SU-DHL-6 (cell line): ENCODE data around the gene RBM43.
A peak's percentile ranks its signal among the peaks of the same experiment; 100 is the strongest.

Experiments
- H2AFZ ChIP-seq: fragments of 200-600 bp; sonication (generic); 2 replicates; pipeline ENCODE4 v1.6.1; 2014; ENCODE audit warnings: low read depth, mild to moderate bottlenecking, moderate library complexity, mixed read lengths, antibody characterized with exemption, low read length; ENCODE audit not compliant: severe bottlenecking
- H3F3A ChIP-seq: fragments of 200-600 bp; shearing (Covaris generic); 2 replicates; pipeline ENCODE4 v1.6.0; 2016; ENCODE audit warnings: antibody characterized with exemption, mild to moderate bottlenecking; ENCODE audit not compliant: insufficient read depth
- H3K27ac ChIP-seq: fragments of 200-600 bp; sonication (generic); 2 replicates; pipeline ENCODE4 v1.5.1; 2016; ENCODE audit warnings: low read depth, mild to moderate bottlenecking, low read length, moderate library complexity, mixed read lengths
- H3K27me3 ChIP-seq: fragments of 200-600 bp; sonication (generic), shearing (Covaris generic); 2 replicates; pipeline ENCODE4 v1.6.0; 2014; ENCODE audit warnings: mild to moderate bottlenecking, low read length
- H3K36me3 ChIP-seq: fragments of 200-600 bp; sonication (generic); 2 replicates; pipeline ENCODE4 v1.6.1; 2014; ENCODE audit warnings: mild to moderate bottlenecking, low read length, mixed read lengths
- H3K4me2 ChIP-seq: fragments of 300-600, 200-600 bp; shearing (Covaris generic), sonication (generic); 2 replicates; pipeline ENCODE4 v1.6.0; 2014; ENCODE audit warnings: low read length, low read depth, mild to moderate bottlenecking; ENCODE audit not compliant: poor library complexity, severe bottlenecking
- H3K4me3 ChIP-seq: fragments of 200-600 bp; sonication (generic); 2 replicates; pipeline ENCODE4 v1.5.1; 2014; ENCODE audit warnings: antibody characterized with exemption, low read length, mild to moderate bottlenecking, mixed read lengths; ENCODE audit not compliant: insufficient read depth, poor library complexity, severe bottlenecking
- H3K79me2 ChIP-seq: fragments of 200-600 bp; sonication (generic); 2 replicates; pipeline ENCODE4 v1.6.1; 2014; ENCODE audit warnings: mild to moderate bottlenecking, low read length, moderate library complexity; ENCODE audit not compliant: insufficient read depth
- H3K9ac ChIP-seq: fragments of 200-600 bp; sonication (generic); 2 replicates; pipeline ENCODE4 v1.7.0; 2014; ENCODE audit warnings: mild to moderate bottlenecking, low read length
- H3K9me2 ChIP-seq: fragments of 200-600 bp; sonication (generic); replicated peaks from 2 replicates; pipeline ENCODE4 v1.6.1; 2014; ENCODE audit warnings: low read length; ENCODE audit not compliant: insufficient read depth
- H3K9me3 ChIP-seq: fragments of 200-600 bp; sonication (generic); 2 replicates; pipeline ENCODE4 v1.6.1; 2014; ENCODE audit warnings: low read length, mixed read lengths; ENCODE audit not compliant: insufficient read depth
- H4K20me1 ChIP-seq: fragments of 200-600 bp; sonication (generic); 2 replicates; pipeline ENCODE4 v1.6.1; 2014; ENCODE audit warnings: low read depth, mild to moderate bottlenecking, antibody characterized with exemption, low read length, moderate library complexity, mixed read lengths
- CTCF ChIP-seq: fragments of 200-600 bp; sonication (generic); IDR thresholded peaks from one replicate; pipeline ENCODE4 v1.5.1; 2017; ENCODE audit warnings: antibody characterized with exemption, mild to moderate bottlenecking, low read length, moderate library complexity; ENCODE audit not compliant: insufficient read depth, poor library complexity, severe bottlenecking
- EZH2phosphoT487 ChIP-seq: fragments of 200-600 bp; sonication (generic), shearing (Covaris generic); conservative IDR thresholded peaks from 2 replicates; pipeline ENCODE4 v1.6.1; 2018; ENCODE audit warnings: mild to moderate bottlenecking, antibody characterized with exemption, low read length, moderate library complexity, mixed read lengths

RBM43 gene

DNA sequence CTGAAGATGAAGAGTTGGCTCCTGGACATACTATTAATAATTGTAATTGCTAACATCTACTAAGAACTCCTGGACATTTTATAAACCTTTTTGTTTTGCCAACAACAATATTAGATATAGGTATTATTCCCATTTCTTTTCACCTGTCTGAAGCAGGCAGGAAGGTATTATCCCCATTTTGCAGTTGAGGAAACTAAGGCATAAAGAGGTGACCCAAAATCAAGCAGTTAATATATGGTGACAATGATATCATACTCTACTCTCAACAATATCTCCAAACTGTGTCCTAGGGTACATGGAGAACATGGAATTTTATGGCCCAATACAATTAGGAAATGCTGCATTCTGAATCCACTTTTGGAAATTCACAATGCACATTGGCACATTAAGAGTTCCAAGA is 29.6 kb upstream of the RBM43 start:
- H4K20me1 ChIP-seq, result no peaks in the 10 kb centered on the region
- no peaks in the 10 kb centered on the region for H3K9me3 ChIP-seq
- H3K4me2 ChIP-seq, result no peak overlapping the region
- H2AFZ ChIP-seq, result no peak overlapping the region
- TF ChIP-seq EZH2phosphoT487 (no peak), CTCF (no peak)
- H3K9me2 ChIP-seq, result no peaks in the 10 kb centered on the region
- H3K9ac ChIP-seq, result no peak overlapping the region
- H3K4me3 ChIP-seq, result no peak overlapping the region
- no peaks in the 10 kb centered on the region for H3K79me2 ChIP-seq
- no peak overlapping the region for H3K27ac ChIP-seq
- 0 out of 2 replicates have a peak, but pooled peaks cover 3% of the 10 kb centered on the region for H3F3A ChIP-seq
- no peaks in the 10 kb centered on the region for H3K27me3 ChIP-seq
- no peaks in the 10 kb centered on the region for H3K36me3 ChIP-seq

GRCh38 chr2:151289972-151290866 is 28.6 kb upstream of the RBM43 start:
- Histone ChIP-seq H3K9me3 (no peaks in the 10 kb centered on the region), H3K4me3 (peak overlapping the region; percentile 74), H4K20me1 (no peaks in the 10 kb centered on the region), H3K27ac (no peak overlapping the region), H3K79me2 (no peaks in the 10 kb centered on the region), H3F3A (0 out of 2 replicates have a peak, but pooled peaks cover 3% of the 10 kb centered on the region), H3K9me2 (no peaks in the 10 kb centered on the region), H3K4me2 (peak overlapping the region; percentile 70), H3K36me3 (no peaks in the 10 kb centered on the region), H2AFZ (peak overlapping the region; percentile 97), H3K27me3 (no peaks in the 10 kb centered on the region), H3K9ac (peak overlapping the region; percentile 63; the same call in 1 of the 2 replicates)
- no peak for TF ChIP-seq EZH2phosphoT487
- TF ChIP-seq CTCF, result no peak

GRCh38 chr2:151287513-151288250 is 26.0 kb upstream of the RBM43 start:
- Histone ChIP-seq H4K20me1 (no peaks in the 10 kb centered on the region), H3K9ac (no peak overlapping the region), H3K27ac (no peak overlapping the region), H3K36me3 (no peaks in the 10 kb centered on the region), H3K9me3 (no peaks in the 10 kb centered on the region), H3K4me2 (no peak overlapping the region), H3K9me2 (no peaks in the 10 kb centered on the region), H3K27me3 (no peaks in the 10 kb centered on the region), H3F3A (0 out of 2 replicates have a peak, but pooled peaks cover 3% of the 10 kb centered on the region), H2AFZ (no peak overlapping the region), H3K79me2 (no peaks in the 10 kb centered on the region), H3K4me3 (no peak overlapping the region)
- no peak for TF ChIP-seq CTCF
- TF ChIP-seq EZH2phosphoT487, result no peak
